Measurements from ENCODE around the gene LYPLAL1.

The LYPLAL1 gene

GRCh38 chr1:219173758-219174459, at the start of gene LYPLAL1:
LYPLAL1 (plus strand) TSS chr1:219173878; CDS start chr1:219173891, 13 bp downstream.
- peak within 1 kb of the TSS; percentile 33 for H3K27ac ChIP-seq (ENCODE audit: poor library complexity, severe bottlenecking)
- ATAC-seq (ENCODE audit: low read depth) = peak; percentile 78
- H3K27me3 ChIP-seq (ENCODE audit: insufficient read depth, poor library complexity, severe bottlenecking) = no peaks in the 10 kb centered on the region
- H3K4me1 ChIP-seq (ENCODE audit: insufficient read depth, poor library complexity, severe bottlenecking) = peaks cover 7% of the 10 kb centered on the region
- H3K9me3 ChIP-seq (ENCODE audit: severe bottlenecking) = no peaks in the 10 kb centered on the region
- peak within 1 kb of the TSS; percentile 49 for H3K4me3 ChIP-seq (ENCODE audit: severe bottlenecking)
- no peaks in the 10 kb centered on the region for H3K36me3 ChIP-seq (ENCODE audit: low read depth)
- TF ChIP-seq CTCF (IDR thresholded peaks at IDR 0.05; ENCODE audit: poor library complexity, severe bottlenecking) = no peak
- DNase-seq (ENCODE audit: low spot score) = peak; percentile 66

- Histone ChIP-seq H3K9me3 (ENCODE audit: severe bottlenecking) (no peaks in the 10 kb centered on the region), H3K36me3 (ENCODE audit: low read depth) (no peaks in the 10 kb centered on the region), H3K27me3 (ENCODE audit: insufficient read depth, poor library complexity, severe bottlenecking) (no peaks in the 10 kb centered on the region), H3K4me3 (ENCODE audit: severe bottlenecking) (no peak overlapping the region), H3K4me1 (ENCODE audit: insufficient read depth, poor library complexity, severe bottlenecking) (no peaks in the 10 kb centered on the region), H3K27ac (ENCODE audit: poor library complexity, severe bottlenecking) (no peak overlapping the region)
- TF ChIP-seq CTCF (IDR thresholded peaks at IDR 0.05; ENCODE audit: poor library complexity, severe bottlenecking) = no peak
- ATAC-seq (ENCODE audit: low read depth) = no peak
- DNase-seq (ENCODE audit: low spot score) = no peak
Measured at GRCh38 chr1:219124163-219124562, 49.5 kb upstream of the LYPLAL1 start.

DNA sequence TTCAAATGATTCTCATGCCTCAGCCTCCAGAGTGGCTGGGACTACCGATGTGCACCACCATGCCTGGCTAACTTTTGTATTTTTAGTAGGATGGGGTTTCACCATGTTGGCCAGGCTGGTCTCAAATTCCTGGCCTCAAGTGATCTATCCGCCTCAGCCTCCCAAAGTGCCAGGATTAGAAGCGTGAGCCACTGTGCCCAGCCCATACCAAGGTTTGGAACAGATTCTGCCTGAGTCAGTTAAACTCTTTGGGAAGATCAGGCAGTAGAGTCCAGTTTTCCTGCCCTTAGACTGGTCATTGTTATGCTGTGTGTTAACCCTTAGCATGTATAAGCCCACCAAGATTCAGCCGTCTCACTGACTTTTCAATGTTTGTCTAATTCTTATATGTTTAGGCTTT, 48.3 kb upstream of the LYPLAL1 start:
- H3K27me3 ChIP-seq (ENCODE audit: insufficient read depth, poor library complexity, severe bottlenecking) = no peaks in the 10 kb centered on the region
- TF ChIP-seq CTCF (IDR thresholded peaks at IDR 0.05; ENCODE audit: poor library complexity, severe bottlenecking) = no peak
- no peak overlapping the region for H3K27ac ChIP-seq (ENCODE audit: poor library complexity, severe bottlenecking)
- H3K4me1 ChIP-seq (ENCODE audit: insufficient read depth, poor library complexity, severe bottlenecking) = no peaks in the 10 kb centered on the region
- no peaks in the 10 kb centered on the region for H3K36me3 ChIP-seq (ENCODE audit: low read depth)
- H3K4me3 ChIP-seq (ENCODE audit: severe bottlenecking) = no peak overlapping the region
- DNase-seq (ENCODE audit: low spot score) (no peak), ATAC-seq (ENCODE audit: low read depth) (no peak)
- H3K9me3 ChIP-seq (ENCODE audit: severe bottlenecking) = no peaks in the 10 kb centered on the region

DNA sequence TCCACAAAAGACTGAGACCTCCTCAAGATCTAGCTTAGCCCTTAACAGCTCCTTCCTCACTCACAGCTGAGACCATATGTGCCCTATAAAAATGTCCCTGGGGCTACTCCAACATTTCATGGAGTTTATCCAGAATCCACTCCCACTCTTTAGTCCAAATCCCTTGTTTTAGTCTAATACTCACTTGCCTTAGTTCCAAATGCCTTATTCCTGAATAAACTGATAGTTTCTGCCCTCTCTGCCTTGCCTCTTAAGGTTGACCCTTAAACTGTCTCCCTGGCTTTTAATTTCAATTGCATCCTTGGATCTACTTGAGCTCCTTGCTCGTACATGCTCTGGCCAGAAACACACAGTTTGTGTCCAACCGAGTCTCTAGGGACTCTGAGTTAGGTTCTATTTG, 47.3 kb upstream of the LYPLAL1 start:
- Histone ChIP-seq H3K4me3 (ENCODE audit: severe bottlenecking) (no peak overlapping the region), H3K9me3 (ENCODE audit: severe bottlenecking) (no peaks in the 10 kb centered on the region), H3K36me3 (ENCODE audit: low read depth) (no peaks in the 10 kb centered on the region), H3K27ac (ENCODE audit: poor library complexity, severe bottlenecking) (no peak overlapping the region), H3K27me3 (ENCODE audit: insufficient read depth, poor library complexity, severe bottlenecking) (no peaks in the 10 kb centered on the region), H3K4me1 (ENCODE audit: insufficient read depth, poor library complexity, severe bottlenecking) (no peaks in the 10 kb centered on the region)
- DNase-seq (ENCODE audit: low spot score) (no peak), ATAC-seq (ENCODE audit: low read depth) (no peak)
- no peak for TF ChIP-seq CTCF (IDR thresholded peaks at IDR 0.05; ENCODE audit: poor library complexity, severe bottlenecking)

DNA sequence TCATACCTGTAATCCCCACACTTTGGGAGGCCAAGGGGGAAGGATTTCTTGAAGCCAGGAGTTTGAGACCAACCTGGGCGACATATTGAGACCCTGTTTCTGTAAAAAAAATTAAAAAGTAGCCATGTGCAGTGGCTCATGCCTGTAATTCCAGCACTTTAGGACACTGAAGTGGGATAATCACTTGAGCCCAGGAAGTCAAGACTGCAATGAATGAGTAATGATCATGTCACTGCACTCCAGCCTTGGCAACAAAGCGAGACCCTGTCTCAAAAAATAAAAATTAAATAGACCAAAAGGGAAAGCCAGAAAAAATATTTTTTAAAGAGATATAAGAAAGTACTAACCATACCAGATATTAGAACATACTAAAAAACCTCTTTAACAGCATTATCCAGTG, 44.7 kb upstream of the LYPLAL1 start:
- ATAC-seq (ENCODE audit: low read depth) = no peak
- Histone ChIP-seq H3K36me3 (ENCODE audit: low read depth) (no peaks in the 10 kb centered on the region), H3K4me1 (ENCODE audit: insufficient read depth, poor library complexity, severe bottlenecking) (no peaks in the 10 kb centered on the region), H3K27me3 (ENCODE audit: insufficient read depth, poor library complexity, severe bottlenecking) (no peaks in the 10 kb centered on the region), H3K27ac (ENCODE audit: poor library complexity, severe bottlenecking) (no peak overlapping the region), H3K4me3 (ENCODE audit: severe bottlenecking) (no peak overlapping the region), H3K9me3 (ENCODE audit: severe bottlenecking) (no peaks in the 10 kb centered on the region)
- no peak for TF ChIP-seq CTCF (IDR thresholded peaks at IDR 0.05; ENCODE audit: poor library complexity, severe bottlenecking)
- no peak for DNase-seq (ENCODE audit: low spot score)

Data from RWPE2 (cell line).